Mesendoderm (in vitro differentiated cells): ENCODE results near the gene FGFRL1.

Experiments
- DNase-seq: peaks from one replicate; pipeline ENCODE4 v3.0.0; 2013
- H2AK5ac ChIP-seq: 2 replicates; pipeline ENCODE4 v1.6.1; 2013; ENCODE audit warnings: low read length, inconsistent platforms
- H2BK120ac ChIP-seq: 2 replicates; pipeline ENCODE4 v1.6.1; 2013; ENCODE audit warnings: low read depth, mild to moderate bottlenecking, low read length, moderate library complexity, mixed read lengths
- H2BK15ac ChIP-seq: replicated peaks from 2 replicates; pipeline ENCODE4 v1.6.1; 2013; ENCODE audit warnings: low read depth, mild to moderate bottlenecking, moderate library complexity
- H2BK5ac ChIP-seq: 2 replicates; pipeline ENCODE4 v1.6.1; 2013; ENCODE audit warnings: low read length, inconsistent platforms
- H3K18ac ChIP-seq: 2 replicates; pipeline ENCODE4 v1.6.1; 2013; ENCODE audit warnings: mild to moderate bottlenecking, low read length, mixed read lengths
- H3K23ac ChIP-seq: one replicate; pipeline ENCODE4 v1.6.1; 2013; ENCODE audit warnings: low read length
- H3K27ac ChIP-seq: 2 replicates; pipeline ENCODE4 v1.5.1; 2013; ENCODE audit warnings: low read depth, mild to moderate bottlenecking, inconsistent platforms, low read length, moderate library complexity
- H3K27me3 ChIP-seq: 2 replicates; pipeline ENCODE4 v1.6.1; 2013; ENCODE audit warnings: low read length, control low read depth, mild to moderate bottlenecking, inconsistent platforms; ENCODE audit not compliant: insufficient read depth, poor library complexity
- H3K36me3 ChIP-seq: 2 replicates; pipeline ENCODE4 v1.6.1; 2013; ENCODE audit warnings: low read length, inconsistent platforms; ENCODE audit not compliant: control insufficient read depth, insufficient read depth
- H3K4ac ChIP-seq: one replicate; pipeline ENCODE4 v1.6.1; 2013; ENCODE audit warnings: low read depth, mild to moderate bottlenecking, low read length, moderate library complexity
- H3K4me1 ChIP-seq: 2 replicates; pipeline ENCODE4 v1.6.1; 2013; ENCODE audit warnings: low read depth, low read length, inconsistent platforms; ENCODE audit not compliant: control insufficient read depth
- H3K4me2 ChIP-seq: 2 replicates; pipeline ENCODE4 v1.6.1; 2013; ENCODE audit warnings: low read length
- H3K4me3 ChIP-seq: 2 replicates; pipeline ENCODE4 v1.5.1; 2013; ENCODE audit warnings: mild to moderate bottlenecking, low read length
- H3K56ac ChIP-seq: one replicate; pipeline ENCODE4 v1.6.1; 2013; ENCODE audit warnings: low read length
- H3K79me1 ChIP-seq: 2 replicates; pipeline ENCODE4 v1.6.1; 2013; ENCODE audit warnings: low read length, inconsistent platforms
- H3K79me2 ChIP-seq: 2 replicates; pipeline ENCODE4 v1.6.1; 2013; ENCODE audit warnings: mild to moderate bottlenecking, low read length; ENCODE audit not compliant: control insufficient read depth, insufficient read depth
- H3K9ac ChIP-seq: 2 replicates; pipeline ENCODE4 v1.6.1; 2013; ENCODE audit warnings: low read length, inconsistent platforms
- H4K5ac ChIP-seq: one replicate; pipeline ENCODE4 v1.6.1; 2013; ENCODE audit warnings: low read length
- H4K8ac ChIP-seq: one replicate; pipeline ENCODE4 v1.6.1; 2013; ENCODE audit warnings: low read depth, mild to moderate bottlenecking, control low read depth, low read length, moderate library complexity
- WGBS: extraction: QIAGEN DNeasy Blood & Tissue Kit; methylation state at CpG from one replicate; pipeline ENCODE4 v1.1.7; 2013; ENCODE audit warnings: low lambda C conversion rate, missing lambda C conversion rate; ENCODE audit not compliant: insufficient coverage; ENCODE audit errors: extremely low coverage; 5-methylcytosine and 5-hydroxymethylcytosine counted together

FGFRL1 gene

GRCh38 chr4:1022739-1023066 lies 11.3 kb downstream of the FGFRL1 start:
- Histone ChIP-seq H3K23ac (no peak overlapping the region), H3K9ac (no peak overlapping the region), H2BK120ac (no peak overlapping the region), H3K79me2 (no peaks in the 10 kb centered on the region), H3K4me3 (no peak overlapping the region), H3K27ac (no peak overlapping the region), H3K36me3 (peaks cover 8% of the 10 kb centered on the region), H4K5ac (no peak overlapping the region), H2BK15ac (no peak overlapping the region), H3K18ac (no peak overlapping the region), H3K4me2 (no peak overlapping the region), H3K56ac (no peak overlapping the region), H3K4ac (no peak overlapping the region), H3K79me1 (no peaks in the 10 kb centered on the region), H3K27me3 (no peaks in the 10 kb centered on the region), H3K4me1 (no peaks in the 10 kb centered on the region), H4K8ac (no peak overlapping the region), H2AK5ac (no peak overlapping the region), H2BK5ac (no peak overlapping the region)
- no CpG with 5 or more reads among the region's 19 CpGs for WGBS
- no peak for DNase-seq

GRCh38 chr4:1023075-1023640 lies 11.7 kb downstream of the FGFRL1 start:
- Histone ChIP-seq H2BK15ac (no peak overlapping the region), H4K8ac (no peak overlapping the region), H2BK120ac (no peak overlapping the region), H3K4me1 (no peaks in the 10 kb centered on the region), H3K9ac (no peak overlapping the region), H3K4me3 (no peak overlapping the region), H3K27me3 (no peaks in the 10 kb centered on the region), H4K5ac (no peak overlapping the region), H2BK5ac (no peak overlapping the region), H3K36me3 (peaks cover 8% of the 10 kb centered on the region), H2AK5ac (no peak overlapping the region), H3K79me1 (no peaks in the 10 kb centered on the region), H3K4me2 (no peak overlapping the region), H3K56ac (no peak overlapping the region), H3K4ac (no peak overlapping the region), H3K79me2 (no peaks in the 10 kb centered on the region), H3K18ac (no peak overlapping the region), H3K23ac (no peak overlapping the region), H3K27ac (no peak overlapping the region)
- DNase-seq, result no peak
- WGBS, result no CpG with 5 or more reads among the region's 20 CpGs

- Histone ChIP-seq H3K4me3 (no peak overlapping the region), H3K36me3 (peaks cover 8% of the 10 kb centered on the region), H3K27ac (no peak overlapping the region), H3K4me1 (no peaks in the 10 kb centered on the region), H3K4ac (no peak overlapping the region), H2BK120ac (no peak overlapping the region), H2BK15ac (no peak overlapping the region), H3K23ac (no peak overlapping the region), H4K8ac (no peak overlapping the region), H3K18ac (no peak overlapping the region), H3K4me2 (no peak overlapping the region), H3K79me2 (no peaks in the 10 kb centered on the region), H4K5ac (no peak overlapping the region), H3K27me3 (no peaks in the 10 kb centered on the region), H2BK5ac (no peak overlapping the region), H3K9ac (no peak overlapping the region), H3K79me1 (no peaks in the 10 kb centered on the region), H2AK5ac (no peak overlapping the region), H3K56ac (no peak overlapping the region)
- no CpG with 5 or more reads among the region's 83 CpGs for WGBS
- no peak for DNase-seq
Observed at GRCh38 chr4:1023895-1024740, 12.7 kb downstream of the FGFRL1 start.

GRCh38 chr4:1024882-1025545 lies 13.6 kb downstream of the FGFRL1 start:
- Histone ChIP-seq H3K27ac (no peak overlapping the region), H3K4ac (no peak overlapping the region), H4K5ac (no peak overlapping the region), H3K4me2 (no peak overlapping the region), H3K4me1 (no peaks in the 10 kb centered on the region), H3K79me1 (no peaks in the 10 kb centered on the region), H2BK120ac (no peak overlapping the region), H3K9ac (no peak overlapping the region), H3K36me3 (peaks cover 8% of the 10 kb centered on the region), H2AK5ac (no peak overlapping the region), H3K18ac (no peak overlapping the region), H3K23ac (no peak overlapping the region), H2BK15ac (no peak overlapping the region), H3K56ac (no peak overlapping the region), H4K8ac (no peak overlapping the region), H2BK5ac (no peak overlapping the region), H3K27me3 (no peaks in the 10 kb centered on the region), H3K4me3 (no peak overlapping the region), H3K79me2 (no peaks in the 10 kb centered on the region)
- DNase-seq, result no peak
- no CpG with 5 or more reads among the region's 32 CpGs for WGBS

- no peak overlapping the region for H3K9ac ChIP-seq
- peaks cover 8% of the 10 kb centered on the region for H3K36me3 ChIP-seq
- no CpG with 5 or more reads among the region's 17 CpGs for WGBS
- H4K5ac ChIP-seq, result no peak overlapping the region
- H3K18ac ChIP-seq, result no peak overlapping the region
- H2AK5ac ChIP-seq, result no peak overlapping the region
- no peak overlapping the region for H3K23ac ChIP-seq
- H3K79me2 ChIP-seq, result no peaks in the 10 kb centered on the region
- H2BK120ac ChIP-seq, result no peak overlapping the region
- no peak overlapping the region for H2BK15ac ChIP-seq
- no peak overlapping the region for H3K4ac ChIP-seq
- no peaks in the 10 kb centered on the region for H3K27me3 ChIP-seq
- H3K56ac ChIP-seq, result no peak overlapping the region
- H3K4me3 ChIP-seq, result no peak overlapping the region
- H3K4me1 ChIP-seq, result no peaks in the 10 kb centered on the region
- H3K79me1 ChIP-seq, result no peaks in the 10 kb centered on the region
- no peak overlapping the region for H2BK5ac ChIP-seq
- no peak overlapping the region for H3K4me2 ChIP-seq
- H3K27ac ChIP-seq, result no peak overlapping the region
- H4K8ac ChIP-seq, result no peak overlapping the region
- DNase-seq, result no peak
Observed at GRCh38 chr4:1026115-1026514, 14.7 kb downstream of the FGFRL1 start.
